ENCODE results near the gene RAPGEF3.

The RAPGEF3 gene, protein sequence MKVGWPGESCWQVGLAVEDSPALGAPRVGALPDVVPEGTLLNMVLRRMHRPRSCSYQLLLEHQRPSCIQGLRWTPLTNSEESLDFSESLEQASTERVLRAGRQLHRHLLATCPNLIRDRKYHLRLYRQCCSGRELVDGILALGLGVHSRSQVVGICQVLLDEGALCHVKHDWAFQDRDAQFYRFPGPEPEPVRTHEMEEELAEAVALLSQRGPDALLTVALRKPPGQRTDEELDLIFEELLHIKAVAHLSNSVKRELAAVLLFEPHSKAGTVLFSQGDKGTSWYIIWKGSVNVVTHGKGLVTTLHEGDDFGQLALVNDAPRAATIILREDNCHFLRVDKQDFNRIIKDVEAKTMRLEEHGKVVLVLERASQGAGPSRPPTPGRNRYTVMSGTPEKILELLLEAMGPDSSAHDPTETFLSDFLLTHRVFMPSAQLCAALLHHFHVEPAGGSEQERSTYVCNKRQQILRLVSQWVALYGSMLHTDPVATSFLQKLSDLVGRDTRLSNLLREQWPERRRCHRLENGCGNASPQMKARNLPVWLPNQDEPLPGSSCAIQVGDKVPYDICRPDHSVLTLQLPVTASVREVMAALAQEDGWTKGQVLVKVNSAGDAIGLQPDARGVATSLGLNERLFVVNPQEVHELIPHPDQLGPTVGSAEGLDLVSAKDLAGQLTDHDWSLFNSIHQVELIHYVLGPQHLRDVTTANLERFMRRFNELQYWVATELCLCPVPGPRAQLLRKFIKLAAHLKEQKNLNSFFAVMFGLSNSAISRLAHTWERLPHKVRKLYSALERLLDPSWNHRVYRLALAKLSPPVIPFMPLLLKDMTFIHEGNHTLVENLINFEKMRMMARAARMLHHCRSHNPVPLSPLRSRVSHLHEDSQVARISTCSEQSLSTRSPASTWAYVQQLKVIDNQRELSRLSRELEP

DNA sequence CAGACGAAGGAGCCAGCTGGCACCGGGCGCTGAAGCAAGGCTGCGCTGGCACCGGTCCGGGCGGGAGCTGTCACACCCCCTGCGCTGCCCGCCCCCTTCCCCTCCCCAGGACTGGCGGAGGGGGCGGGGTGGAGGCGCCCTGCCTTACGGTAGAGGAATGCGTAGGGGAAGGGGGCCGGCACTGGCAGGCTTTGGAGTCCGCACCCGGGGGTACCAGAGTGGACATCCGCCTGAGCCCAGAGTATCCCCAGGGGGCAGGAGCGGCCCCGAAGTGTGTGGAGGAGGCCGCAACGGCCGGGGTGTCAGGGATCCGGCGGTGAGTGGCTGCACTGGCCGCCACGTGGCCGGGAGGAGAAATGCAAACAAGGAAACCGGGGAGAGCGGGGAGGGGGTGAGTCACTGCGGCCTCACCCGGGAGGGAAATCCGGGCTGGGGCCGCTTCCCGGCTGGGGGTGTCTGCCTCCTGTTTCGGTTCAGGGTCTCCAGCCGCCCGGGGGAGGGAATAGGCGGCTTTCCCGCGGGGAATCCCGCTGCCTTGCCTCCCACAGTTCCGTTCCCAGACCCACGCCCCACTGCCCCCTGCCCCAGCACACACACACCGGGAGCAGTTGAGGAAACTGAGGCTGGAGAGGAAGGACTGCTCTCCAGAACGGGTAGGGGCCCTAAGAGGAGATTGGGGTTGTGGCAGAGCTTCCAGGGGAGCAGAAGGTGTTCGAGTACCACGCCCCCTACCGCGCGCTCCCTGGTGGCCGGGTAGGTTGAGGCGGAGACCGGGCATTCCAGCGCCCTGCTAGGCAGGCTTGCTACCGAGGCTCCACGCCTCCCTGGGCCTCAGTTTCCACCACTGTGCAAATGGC lies at the start of gene RAPGEF3:
Gene RAPGEF3 (minus strand): TSS at position 47 of the 857 bp plus-strand sequence. CDS start 324 bp downstream, outside the sequence.
- DNase-seq: peak; percentile 94

DNA sequence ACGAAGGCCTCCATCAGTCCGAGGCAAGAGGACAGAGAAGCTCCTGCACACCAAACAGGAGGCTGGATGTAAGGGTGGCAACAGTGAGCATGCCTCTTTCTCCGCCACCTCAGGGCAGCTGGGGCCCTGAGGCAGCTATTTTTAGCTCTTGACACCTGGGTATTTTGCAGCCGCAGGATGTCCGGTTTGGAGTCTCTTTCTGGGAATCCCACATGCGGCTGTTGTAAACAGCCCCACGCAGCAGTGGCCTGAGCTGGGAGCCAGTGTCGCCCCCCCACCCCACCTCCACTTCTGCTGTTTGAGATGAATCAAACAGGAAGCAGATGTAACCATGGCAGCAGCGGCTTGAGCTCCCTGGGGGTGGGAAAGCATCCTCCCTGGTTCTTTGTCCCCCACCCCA lies 49.4 kb upstream of the RAPGEF3 start:
- DNase-seq: no peak

DNA sequence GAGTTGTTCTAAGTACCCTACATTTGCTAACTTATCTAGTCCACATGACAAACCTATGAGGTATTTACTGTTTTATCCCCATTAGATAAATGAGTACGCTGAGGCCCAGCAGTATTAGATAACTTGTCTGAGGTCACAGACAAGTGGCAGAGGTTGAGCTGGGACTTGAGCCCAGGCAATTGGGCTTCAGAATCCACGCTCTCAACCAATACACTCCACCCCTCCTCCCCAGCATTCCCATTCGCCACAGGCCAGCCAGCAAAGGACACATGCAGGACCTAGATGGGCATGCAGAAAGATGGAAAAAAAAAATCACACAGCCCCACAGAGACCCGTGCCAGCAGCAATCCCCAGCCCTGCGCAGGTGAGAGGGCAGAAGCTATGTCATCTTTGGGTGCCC lies 48.7 kb upstream of the RAPGEF3 start:
- no peak for DNase-seq

- DNase-seq: no peak
These were observed 46.7 kb upstream of the RAPGEF3 start for GRCh38 chr12:47805417-47805816.

DNA sequence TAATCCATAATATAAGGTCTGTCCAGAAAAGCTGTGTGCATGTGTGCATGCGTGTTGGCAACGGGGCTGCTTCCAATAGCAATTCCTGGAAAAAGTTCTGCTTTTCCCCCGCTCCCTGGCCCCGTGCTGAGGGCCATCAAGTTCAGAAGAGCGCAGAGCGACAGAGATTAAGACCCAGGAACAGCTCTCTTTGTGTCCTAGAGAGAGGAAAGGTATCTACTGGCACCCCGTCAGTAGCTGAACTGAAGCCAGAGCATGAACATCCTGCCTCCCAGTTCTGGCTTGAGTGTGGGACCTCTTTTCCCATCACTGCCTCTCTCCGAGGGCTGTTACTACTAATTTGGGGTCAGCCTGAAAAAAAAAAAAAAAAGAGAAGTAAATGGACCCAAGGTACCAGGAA lies 45.5 kb upstream of the RAPGEF3 start:
- no peak for DNase-seq

GRCh38 chr12:47803191-47803875 lies 44.7 kb upstream of the RAPGEF3 start:
- DNase-seq: no peak

GRCh38 chr12:47802312-47802711 lies 43.6 kb upstream of the RAPGEF3 start:
- peak; percentile 87 for DNase-seq

DNA sequence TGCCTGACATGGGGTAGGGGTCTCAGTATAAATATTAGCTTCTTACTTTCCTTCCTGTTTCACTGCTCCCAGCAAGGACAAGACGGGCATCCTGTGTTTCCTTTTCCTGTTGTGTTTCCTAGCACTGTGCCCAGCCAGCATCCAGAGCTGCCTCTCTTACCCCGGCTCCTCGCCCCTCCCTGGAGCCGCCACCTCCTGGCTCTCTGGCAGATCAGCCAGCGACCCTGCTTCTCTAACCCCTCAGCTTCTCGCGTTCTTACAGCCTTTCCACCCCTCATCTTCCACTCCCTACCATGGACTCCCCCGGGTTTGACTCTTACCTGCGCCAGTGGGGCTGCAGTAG lies 43.2 kb upstream of the RAPGEF3 start:
- DNase-seq: no peak

GRCh38 chr12:47801170-47801903 lies 42.7 kb upstream of the RAPGEF3 start:
- no peak for DNase-seq

DNA sequence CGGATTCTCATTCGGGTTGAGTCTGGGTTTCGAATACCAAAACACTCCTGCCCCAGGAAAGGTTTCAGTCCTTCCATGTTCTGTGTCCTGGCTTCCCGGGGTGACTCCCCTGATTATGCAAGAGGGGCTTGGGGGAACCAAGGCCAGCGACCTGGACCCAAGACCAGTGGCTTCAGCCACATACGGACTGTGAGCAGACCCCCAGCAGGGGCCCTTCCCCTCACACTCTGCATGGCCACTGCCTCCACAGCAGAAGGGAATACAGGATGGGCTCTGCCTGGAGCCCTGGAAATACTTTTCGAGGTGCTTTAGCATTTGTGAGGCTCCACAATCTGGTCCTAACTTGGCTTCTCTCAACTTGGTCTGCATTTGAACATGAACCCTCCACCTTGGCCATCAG lies 41.9 kb upstream of the RAPGEF3 start:
- no peak for DNase-seq

- no peak for DNase-seq
These were observed 40.8 kb upstream of the RAPGEF3 start for GRCh38 chr12:47799357-47799955.

- no peak for DNase-seq
These were observed 39.8 kb upstream of the RAPGEF3 start for GRCh38 chr12:47798382-47798948.

DNA sequence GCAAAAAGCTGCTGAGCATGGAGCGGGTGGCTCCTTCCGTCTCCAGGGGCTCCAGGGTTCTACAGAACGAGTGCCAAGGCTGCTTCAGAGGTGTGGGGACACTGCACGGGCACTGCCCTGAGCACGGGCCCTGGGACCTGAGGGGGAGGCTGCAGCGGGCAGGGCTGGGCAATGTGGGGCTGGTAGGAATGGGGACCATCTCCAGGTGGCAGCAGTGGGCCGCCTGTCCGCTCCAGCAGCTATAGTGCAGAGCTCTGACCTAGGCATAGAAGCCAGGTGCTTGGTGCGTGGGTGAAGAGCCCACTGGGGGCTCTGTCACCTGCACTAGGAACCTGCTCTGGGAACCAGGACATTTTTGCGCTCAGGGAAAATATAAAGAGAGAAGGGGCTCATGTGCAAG lies 38.8 kb upstream of the RAPGEF3 start:
- no peak for DNase-seq

DNA sequence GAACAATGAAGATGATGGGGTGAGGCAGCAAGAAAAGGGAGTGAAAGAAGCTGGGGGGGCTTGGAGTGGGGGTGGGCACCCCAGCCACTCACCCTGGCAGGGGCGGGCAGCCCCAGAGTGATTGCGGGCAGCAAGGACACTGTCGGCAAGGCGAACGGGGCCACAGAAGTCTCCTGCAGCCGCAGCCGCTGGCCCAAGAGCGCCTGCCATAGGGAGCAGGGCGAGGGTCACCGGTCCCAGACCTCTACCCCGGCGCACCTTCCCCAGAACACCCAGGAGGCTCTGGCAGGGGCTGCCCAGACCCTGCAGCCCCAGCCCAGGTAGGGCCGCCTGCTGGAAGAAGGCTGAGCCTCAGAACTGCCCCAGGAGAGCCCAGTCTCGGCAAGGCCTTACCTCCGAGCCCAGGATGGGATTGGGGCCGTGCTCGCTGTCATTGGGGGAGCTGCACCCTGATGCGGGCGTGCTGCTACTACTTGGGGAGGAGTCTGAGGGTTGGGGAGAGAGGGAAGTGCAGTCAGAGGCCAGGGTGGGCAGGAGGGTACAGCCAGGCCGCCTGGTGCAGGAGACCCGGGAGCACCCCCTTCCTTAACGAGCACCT lies 37.2 kb upstream of the RAPGEF3 start:
- DNase-seq: no peak

GRCh38 chr12:47795121-47795813 lies 36.6 kb upstream of the RAPGEF3 start:
- no peak for DNase-seq

DNA sequence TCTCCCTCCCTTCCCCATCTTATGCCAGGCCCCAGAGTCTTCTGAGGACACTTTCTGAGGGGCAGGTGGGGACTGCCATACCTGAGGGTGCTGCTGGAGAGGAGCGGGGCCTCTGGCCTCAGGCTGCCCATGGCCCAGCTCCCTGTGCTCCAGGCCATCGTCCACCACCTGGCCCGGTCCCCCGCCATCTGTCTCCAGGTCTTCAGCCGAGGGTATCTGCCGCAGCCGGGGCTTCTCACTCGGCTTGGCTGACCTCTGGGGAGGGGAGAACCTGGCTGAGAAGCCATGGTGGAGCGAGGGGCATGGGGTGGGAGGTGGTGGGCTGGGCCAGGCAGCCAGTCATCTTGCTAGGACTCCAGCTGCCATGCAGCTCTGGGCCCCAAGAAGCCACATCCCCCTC lies 36.0 kb upstream of the RAPGEF3 start:
- no peak for DNase-seq

- no peak for DNase-seq
These were observed 34.5 kb upstream of the RAPGEF3 start for GRCh38 chr12:47793015-47793681.

DNA sequence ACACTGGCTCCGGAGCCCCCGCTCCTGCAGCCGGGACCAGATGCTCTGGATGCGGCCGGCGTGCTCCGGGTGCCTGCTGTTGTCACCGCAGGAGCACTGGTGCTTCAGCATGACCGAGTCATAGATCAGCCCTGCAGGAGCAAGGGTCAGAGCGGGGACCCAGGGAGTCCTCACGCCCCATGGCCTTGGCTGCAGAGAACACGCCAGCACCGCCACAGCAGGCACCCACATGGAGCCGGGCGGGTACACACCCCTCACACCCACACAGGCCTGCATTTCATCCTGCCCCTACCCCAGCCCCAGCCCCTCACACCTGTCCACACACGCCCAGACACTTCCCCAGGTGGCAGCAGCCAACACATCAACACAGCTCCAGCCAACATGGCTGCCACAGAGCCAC lies 33.2 kb upstream of the RAPGEF3 start:
- no peak for DNase-seq

DNA sequence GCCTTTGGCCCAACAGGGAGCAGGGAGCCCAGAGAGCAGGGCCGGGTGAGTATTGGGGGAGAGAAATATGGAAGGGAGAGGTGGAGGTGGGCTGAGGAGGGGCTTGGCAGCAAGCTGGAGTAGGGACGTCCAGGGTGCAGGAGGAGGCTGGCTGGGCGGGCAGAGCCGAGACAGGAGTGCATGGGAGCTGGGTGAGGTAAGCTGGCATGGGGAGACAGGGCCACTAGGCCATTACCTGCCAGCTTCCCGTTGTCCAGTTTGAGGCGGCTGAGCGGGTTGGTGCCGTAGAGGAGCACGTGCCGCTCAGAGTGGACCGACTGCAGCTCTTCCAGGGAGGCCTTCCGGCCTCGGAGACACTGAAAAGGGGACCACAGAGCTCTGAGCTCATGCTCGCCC lies 32.7 kb upstream of the RAPGEF3 start:
- no peak for DNase-seq

Data from islet precursor cell (in vitro differentiated cells).